Naive B cell (primary cell): Measurements from ENCODE around the gene LY6G5C. TPM values are rescaled to one million over a fixed set of nuclear protein-coding genes. Genes with fewer than 3 reads are reported as not detected.

Experiments
- ATAC-seq, 2 donors: fragments of 150-1000 bp; cut with Tn5 transposase; 2 replicates each; pipeline ENCODE4 v1.10.0; 2021; ENCODE audit warnings: low read depth in 2 of 2, mild to moderate bottlenecking in 2 of 2, moderate library complexity in 2 of 2
- DNase-seq: peaks from one replicate; pipeline ENCODE4 v3.0.0; 2022
- H3K27ac Mint-ChIP-seq, 6 donors: one replicate each; pipeline ENCODE4 v1.8.0; 2020 to 2022; ENCODE audit warnings: mild to moderate bottlenecking in 6 of 6, mixed read lengths in 6 of 6, moderate library complexity in 5 of 6, inconsistent platforms in 2 of 6
- H3K27me3 Mint-ChIP-seq, 3 donors: one replicate each; pipeline ENCODE4 v1.8.0; 2021 to 2022; ENCODE audit warnings: mixed read lengths in 3 of 3, mild to moderate bottlenecking in 1 of 3
- H3K36me3 Mint-ChIP-seq, 2 donors: one replicate each; pipeline ENCODE4 v1.8.0; 2020 to 2022; ENCODE audit warnings: mixed read lengths in 2 of 2, inconsistent platforms in 1 of 2, mild to moderate bottlenecking in 1 of 2
- H3K4me1 Mint-ChIP-seq, 3 donors: one replicate each; pipeline ENCODE4 v1.8.0; 2020 to 2022; ENCODE audit warnings: mixed read lengths in 3 of 3, inconsistent platforms in 1 of 3, mild to moderate bottlenecking in 1 of 3, moderate library complexity in 1 of 3
- H3K4me3 Mint-ChIP-seq, 8 donors: one replicate each; pipeline ENCODE4 v1.8.0; 2020 to 2022; ENCODE audit warnings: mild to moderate bottlenecking in 8 of 8, mixed read lengths in 8 of 8, moderate library complexity in 8 of 8, inconsistent platforms in 2 of 8
- H3K9me3 Mint-ChIP-seq, 7 donors: one replicate each; pipeline ENCODE4 v1.8.0; 2020 to 2022; ENCODE audit warnings: mixed read lengths in 7 of 7, mild to moderate bottlenecking in 5 of 7, inconsistent platforms in 2 of 7, moderate library complexity in 1 of 7
- polyA plus RNA-seq, 6 donors: library from polyadenylated mRNA; unstranded; fragments of 300-500 nt; fragmentation: Illumina TruSeq; gene quantifications; one replicate each; pipeline ENCODE4 v1.2.3, GENCODE V29; 2021; ENCODE audit warnings: low read depth in 6 of 6

LY6G5C gene
- polyA plus RNA-seq, 6 donors from 2014 or later: 0.48 to 1.6 (median 0.92) TPM; not detected in 2

GRCh38 chr6:31643818-31644454, 36.9 kb downstream of the LY6G5C start:
- H3K36me3 Mint-ChIP-seq: peaks cover 13 to 28% of the 10 kb centered on the region in 2 donors
- no peaks in the 10 kb centered on the region for H3K9me3 Mint-ChIP-seq
- ATAC-seq (no peak), DNase-seq (no peak)
- H3K4me3 Mint-ChIP-seq: no peak overlapping the region
- peak overlapping the region in 2 of 6 donors; percentile 38 to 44 for H3K27ac Mint-ChIP-seq
- H3K27me3 Mint-ChIP-seq: no peaks in the 10 kb centered on the region
- H3K4me1 Mint-ChIP-seq: peaks cover 4 to 11% (median 5%) of the 10 kb centered on the region in 3 donors

DNA sequence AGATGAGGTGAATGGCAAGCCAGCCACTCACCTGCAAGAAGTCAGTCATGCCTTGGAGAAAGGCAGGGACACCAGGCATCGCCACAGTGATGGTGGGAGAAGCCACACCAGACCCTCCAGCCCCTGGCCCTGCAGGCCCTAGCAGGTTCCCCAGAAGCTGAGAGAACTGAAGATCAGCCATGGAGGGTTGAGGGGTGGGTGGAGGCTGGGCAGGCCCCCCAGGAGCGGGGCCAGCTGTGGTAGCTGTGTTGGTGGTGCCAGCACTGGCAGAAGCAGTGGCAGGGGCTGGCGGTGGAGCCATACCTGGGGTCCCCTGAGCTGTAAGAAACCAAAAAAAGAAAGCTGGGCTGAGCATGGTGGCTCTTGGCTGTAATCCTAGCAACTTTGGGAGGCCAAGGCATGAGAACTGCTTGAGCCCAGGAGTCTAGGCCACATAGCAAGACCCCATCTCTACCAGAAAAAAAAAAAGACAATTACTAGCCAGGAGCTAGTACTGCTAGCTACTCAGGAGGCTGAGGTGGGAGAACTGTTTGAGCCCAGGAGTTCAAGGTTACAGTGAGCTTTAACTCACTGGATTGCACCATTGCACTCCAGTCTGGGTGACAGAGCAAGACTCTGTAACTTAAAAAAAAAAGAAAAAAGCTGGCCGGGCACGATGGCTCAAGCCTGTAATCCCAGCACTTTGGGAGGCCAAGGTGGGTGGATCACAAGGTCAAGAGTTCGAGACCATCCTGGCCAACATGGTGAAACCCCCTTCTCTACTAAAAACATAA, 37.9 kb downstream of the LY6G5C start:
- H3K4me3 Mint-ChIP-seq: no peak overlapping the region

DNA sequence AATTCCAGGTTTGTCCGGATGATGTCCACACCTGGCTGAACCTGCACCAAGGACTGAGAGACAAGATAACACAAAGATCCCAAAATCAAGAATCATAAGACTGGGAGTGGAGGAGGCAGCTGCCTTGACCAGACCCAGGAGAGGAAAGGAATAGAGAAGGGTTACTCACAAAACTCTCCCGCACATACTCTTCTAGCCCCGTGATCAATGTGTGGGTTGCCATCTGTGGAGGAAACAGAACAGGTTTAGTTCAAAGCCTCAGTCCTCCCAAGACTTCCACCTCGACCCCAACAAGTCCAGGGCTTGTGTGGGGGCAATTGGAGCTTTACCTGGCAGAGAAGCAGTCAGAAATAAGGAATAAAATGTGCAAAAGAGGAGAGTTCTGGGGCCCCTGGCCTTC, 39.5 kb downstream of the LY6G5C start:
- H3K4me3 Mint-ChIP-seq: no peak overlapping the region

More for the DNA sequence above, 37.9 kb downstream of the LY6G5C start:
- peak overlapping the region in 1 of 6 donors; percentile 59 for H3K27ac Mint-ChIP-seq
- DNase-seq: no peak
- H3K9me3 Mint-ChIP-seq: no peaks in the 10 kb centered on the region
- peaks cover 13 to 28% of the 10 kb centered on the region in 2 donors for H3K36me3 Mint-ChIP-seq
- H3K4me1 Mint-ChIP-seq: peaks cover 4 to 11% (median 5%) of the 10 kb centered on the region in 3 donors
- ATAC-seq: no peak
- H3K27me3 Mint-ChIP-seq: no peaks in the 10 kb centered on the region

DNA sequence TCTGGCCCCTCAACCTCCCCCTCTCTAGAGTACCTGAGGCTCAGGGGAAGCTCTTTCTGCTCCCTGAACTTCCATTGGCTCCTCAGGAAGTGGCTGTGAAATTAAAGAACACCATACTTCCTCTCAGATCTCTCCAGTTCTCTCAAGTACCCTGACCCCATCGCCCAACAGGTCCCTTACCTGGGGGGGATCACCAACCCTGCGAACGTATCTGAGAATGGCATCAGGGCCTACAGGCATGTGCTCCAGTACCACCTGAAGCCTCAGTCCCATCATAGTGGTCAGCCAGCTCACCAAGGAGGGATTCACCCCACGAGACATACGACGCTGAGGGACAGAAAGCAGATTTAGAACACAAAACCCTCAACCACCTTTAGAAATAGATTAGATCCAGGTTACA, 40.3 kb downstream of the LY6G5C start:
- no peaks in the 10 kb centered on the region for H3K9me3 Mint-ChIP-seq
- H3K27ac Mint-ChIP-seq: peak overlapping the region in 1 of 6 donors; percentile 4
- peaks cover 13 to 26% of the 10 kb centered on the region in 2 donors for H3K36me3 Mint-ChIP-seq
- peaks cover 4 to 11% (median 5%) of the 10 kb centered on the region in 3 donors for H3K4me1 Mint-ChIP-seq
- no peak overlapping the region for H3K4me3 Mint-ChIP-seq
- ATAC-seq (no peak), DNase-seq (no peak)
- H3K27me3 Mint-ChIP-seq: no peaks in the 10 kb centered on the region

More for the DNA sequence above, 39.5 kb downstream of the LY6G5C start:
- Mint-ChIP-seq H3K9me3 (no peaks in the 10 kb centered on the region), H3K36me3 (peaks cover 13 to 28% of the 10 kb centered on the region in 2 donors), H3K27me3 (no peaks in the 10 kb centered on the region), H3K4me1 (peaks cover 4 to 11% (median 5%) of the 10 kb centered on the region in 3 donors), H3K27ac (peak overlapping the region in 2 of 6 donors; percentile 51 to 64)
- DNase-seq: no peak
- ATAC-seq: no peak

DNA sequence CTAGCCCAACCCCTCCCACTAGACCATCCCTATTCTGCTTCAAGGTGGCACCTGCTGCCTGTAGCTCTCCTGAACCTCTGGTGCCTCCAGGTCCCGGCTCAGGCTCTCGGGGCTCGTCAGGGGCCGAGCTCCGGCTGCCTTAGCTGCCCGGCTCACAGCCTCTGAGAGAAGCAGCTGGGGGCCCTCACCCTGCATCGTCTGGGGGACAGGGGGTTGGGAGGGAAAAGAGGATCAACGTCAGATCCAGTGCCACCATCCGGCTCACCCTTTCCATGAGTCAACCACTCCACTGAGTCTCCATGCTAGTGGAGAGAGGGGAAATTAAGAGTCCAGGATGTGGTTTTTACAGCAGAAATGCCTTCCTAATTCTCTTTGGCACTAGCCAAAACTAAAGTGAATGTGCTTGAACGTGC, 41.4 kb downstream of the LY6G5C start:
- DNase-seq: no peak
- Mint-ChIP-seq H3K4me1 (no peaks in the 10 kb centered on the region), H3K27me3 (no peaks in the 10 kb centered on the region)

GRCh38 chr6:31639043-31639442, 41.8 kb downstream of the LY6G5C start:
- Mint-ChIP-seq H3K9me3 (no peaks in the 10 kb centered on the region), H3K27me3 (no peaks in the 10 kb centered on the region), H3K36me3 (peaks cover 11 to 20% of the 10 kb centered on the region in 2 donors), H3K4me3 (no peak overlapping the region), H3K4me1 (peaks cover 0 to 3% (median 0%) of the 10 kb centered on the region in 3 donors), H3K27ac (peak overlapping the region in 2 of 6 donors; percentile 61 to 78)
- no peak for ATAC-seq
- DNase-seq: no peak

More for the DNA sequence above, 41.4 kb downstream of the LY6G5C start:
- Mint-ChIP-seq H3K36me3 (peaks cover 11 to 17% of the 10 kb centered on the region in 2 donors), H3K9me3 (no peaks in the 10 kb centered on the region), H3K27ac (no peak overlapping the region), H3K4me3 (no peak overlapping the region)
- ATAC-seq: no peak

DNA sequence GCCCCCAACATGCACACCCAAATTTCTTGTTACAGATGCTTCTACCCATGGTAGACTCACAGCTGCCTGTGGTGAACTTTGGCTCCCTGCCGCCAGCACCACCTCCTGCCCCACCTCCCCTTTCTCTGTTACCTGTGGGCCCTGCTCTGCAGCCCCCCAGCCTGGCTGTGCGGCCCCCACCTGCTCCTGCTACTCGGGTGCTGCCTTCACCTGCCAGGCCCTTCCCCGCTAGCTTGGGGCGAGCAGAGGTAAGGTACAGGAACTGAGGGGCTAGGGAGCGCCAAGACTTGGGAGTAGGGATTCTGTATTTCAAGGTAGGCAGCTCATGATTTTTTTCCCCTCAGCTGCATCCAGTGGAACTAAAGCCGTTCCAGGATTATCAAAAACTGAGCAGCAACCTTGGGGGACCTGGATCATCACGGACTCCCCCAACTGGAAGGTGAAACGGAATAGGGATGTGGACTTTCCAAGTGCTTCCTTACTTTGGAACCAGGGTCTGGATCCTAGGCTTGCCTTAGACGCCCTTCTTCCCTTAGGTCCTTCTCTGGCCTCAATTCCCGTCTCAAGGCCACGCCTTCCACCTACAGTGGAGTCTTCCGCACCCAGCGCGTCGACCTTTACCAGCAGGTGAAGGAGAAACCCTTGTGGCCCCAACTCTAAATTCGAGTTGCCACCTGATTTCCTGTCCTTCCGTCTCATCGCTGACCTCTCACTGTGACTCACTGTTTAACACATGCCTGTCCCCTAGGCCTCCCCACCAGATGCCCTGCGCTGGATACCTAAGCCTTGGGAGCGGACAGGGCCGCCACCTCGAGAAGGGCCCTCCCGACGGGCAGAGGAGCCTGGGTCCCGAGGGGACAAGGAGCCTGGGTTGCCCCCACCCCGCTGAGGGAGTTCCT, 43.9 kb downstream of the LY6G5C start:
- Mint-ChIP-seq H3K27me3 (no peaks in the 10 kb centered on the region), H3K4me3 (peak overlapping the region in 1 of 8 donors; percentile 40), H3K27ac (peak overlapping the region in 2 of 6 donors; percentile 9 to 82), H3K36me3 (peaks cover 11 to 25% of the 10 kb centered on the region in 2 donors), H3K4me1 (peaks cover 0 to 5% (median 0%) of the 10 kb centered on the region in 3 donors), H3K9me3 (no peaks in the 10 kb centered on the region)
- DNase-seq: no peak
- no peak for ATAC-seq

GRCh38 chr6:31634969-31635575, 45.8 kb downstream of the LY6G5C start:
- DNase-seq (no peak), ATAC-seq (no peak)
- Mint-ChIP-seq H3K4me3 (peak overlapping the region in 1 of 8 donors; percentile 16), H3K4me1 (peaks cover 0 to 5% (median 0%) of the 10 kb centered on the region in 3 donors), H3K9me3 (no peaks in the 10 kb centered on the region), H3K27me3 (no peaks in the 10 kb centered on the region), H3K36me3 (peaks cover 7 to 26% of the 10 kb centered on the region in 2 donors), H3K27ac (peak overlapping the region in 1 of 6 donors; percentile 38)

DNA sequence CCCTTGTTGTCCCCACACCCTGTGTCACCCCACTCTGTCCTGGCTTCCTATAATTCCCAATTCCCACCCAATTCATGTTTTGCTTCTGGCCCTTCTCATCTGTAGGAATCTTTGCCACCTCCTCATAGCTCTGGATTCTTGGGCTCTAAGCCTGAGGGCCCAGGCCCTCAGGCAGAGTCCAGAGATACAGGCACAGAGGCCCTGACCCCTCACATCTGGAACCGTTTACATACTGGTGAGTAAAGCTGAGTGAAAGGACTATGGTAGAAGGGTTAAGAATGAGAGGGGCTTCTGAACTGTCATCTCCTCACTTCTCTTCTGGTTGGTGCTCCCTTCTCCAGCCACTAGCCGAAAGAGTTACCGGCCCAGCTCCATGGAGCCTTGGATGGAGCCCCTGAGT, 46.7 kb downstream of the LY6G5C start:
- Mint-ChIP-seq H3K4me3 (no peak overlapping the region), H3K4me1 (peaks cover 0 to 5% (median 0%) of the 10 kb centered on the region in 3 donors), H3K9me3 (no peaks in the 10 kb centered on the region), H3K27ac (peak overlapping the region in 2 of 6 donors; percentile 7 to 67), H3K27me3 (no peaks in the 10 kb centered on the region), H3K36me3 (peaks cover 8 to 27% of the 10 kb centered on the region in 2 donors)
- no peak for ATAC-seq
- DNase-seq: no peak

GRCh38 chr6:31633447-31633846, 47.4 kb downstream of the LY6G5C start:
- H3K4me3 Mint-ChIP-seq: no peak overlapping the region
- no peaks in the 10 kb centered on the region for H3K9me3 Mint-ChIP-seq
- H3K4me1 Mint-ChIP-seq: peaks cover 0 to 5% (median 0%) of the 10 kb centered on the region in 3 donors
- H3K36me3 Mint-ChIP-seq: peaks cover 8 to 29% of the 10 kb centered on the region in 2 donors
- DNase-seq (no peak), ATAC-seq (no peak)
- no peaks in the 10 kb centered on the region for H3K27me3 Mint-ChIP-seq
- H3K27ac Mint-ChIP-seq: no peak overlapping the region

DNA sequence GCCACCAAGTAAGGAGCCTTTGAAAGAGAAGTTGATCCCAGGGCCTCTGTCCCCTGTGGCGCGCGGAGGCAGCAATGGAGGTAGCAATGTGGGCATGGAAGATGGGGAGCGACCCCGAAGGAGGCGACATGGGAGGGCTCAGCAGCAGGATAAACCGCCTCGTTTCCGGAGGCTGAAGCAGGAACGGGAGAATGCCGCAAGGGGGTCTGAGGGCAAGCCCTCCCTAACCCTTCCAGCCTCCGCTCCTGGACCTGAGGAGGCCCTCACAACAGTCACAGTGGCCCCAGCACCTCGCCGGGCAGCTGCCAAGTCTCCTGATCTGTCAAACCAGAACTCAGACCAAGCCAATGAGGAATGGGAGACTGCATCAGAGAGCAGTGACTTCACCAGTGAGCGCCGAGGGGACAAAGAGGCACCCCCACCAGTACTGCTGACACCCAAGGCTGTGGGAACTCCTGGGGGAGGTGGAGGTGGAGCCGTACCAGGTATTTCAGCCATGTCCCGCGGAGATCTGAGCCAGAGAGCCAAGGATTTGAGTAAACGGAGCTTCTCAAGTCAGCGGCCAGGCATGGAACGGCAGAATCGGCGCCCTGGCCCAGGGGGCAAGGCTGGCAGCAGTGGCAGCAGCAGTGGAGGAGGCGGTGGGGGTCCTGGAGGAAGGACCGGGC, 48.5 kb downstream of the LY6G5C start:
- Mint-ChIP-seq H3K4me3 (peak overlapping the region in 1 of 8 donors; percentile 52), H3K9me3 (no peaks in the 10 kb centered on the region), H3K27me3 (no peaks in the 10 kb centered on the region), H3K27ac (peak overlapping the region in 1 of 6 donors; percentile 39), H3K36me3 (peaks cover 16 to 38% of the 10 kb centered on the region in 2 donors), H3K4me1 (peaks cover 0 to 10% (median 7%) of the 10 kb centered on the region in 3 donors)
- ATAC-seq (no peak), DNase-seq (no peak)

GRCh38 chr6:31631681-31632278, 49.1 kb downstream of the LY6G5C start:
- peaks cover 20 to 45% of the 10 kb centered on the region in 2 donors for H3K36me3 Mint-ChIP-seq
- DNase-seq: no peak
- no peaks in the 10 kb centered on the region for H3K9me3 Mint-ChIP-seq
- H3K4me3 Mint-ChIP-seq: no peak overlapping the region
- no peaks in the 10 kb centered on the region for H3K27me3 Mint-ChIP-seq
- peaks cover 0 to 12% (median 12%) of the 10 kb centered on the region in 3 donors for H3K4me1 Mint-ChIP-seq
- ATAC-seq: no peak
- H3K27ac Mint-ChIP-seq: peak overlapping the region in 2 of 6 donors; percentile 39 to 74
